GM06990 (cell line): ENCODE data around the gene DMRT1.

Experiments used
- DNase-seq: peaks from one replicate; pipeline ENCODE4 v3.0.0-alpha.2; 2011; ENCODE audit not compliant: insufficient read length; ENCODE audit errors: extremely low read depth
- H3K27me3 ChIP-seq: replicated peaks from 2 replicates; pipeline ENCODE4 v1.6.0; 2011; ENCODE audit warnings: low read length; ENCODE audit not compliant: control insufficient read depth, insufficient read depth
- H3K36me3 ChIP-seq: 2 replicates; pipeline ENCODE4 v1.5.1; 2011; ENCODE audit warnings: low read length; ENCODE audit not compliant: control insufficient read depth, insufficient read depth
- H3K4me3 ChIP-seq: replicated peaks from 2 replicates; pipeline ENCODE4 v1.5.1; 2011; ENCODE audit warnings: low read depth, mild to moderate bottlenecking, control low read depth, low read length
- TF ChIP-seq, protein P1 (sequence below): IDR thresholded peaks from 2 replicates; pipeline ENCODE4 v1.5.1; 2011; ENCODE audit warnings: low read length, control low read depth, mild to moderate bottlenecking, inconsistent platforms; ENCODE audit not compliant: insufficient read depth, poor library complexity, severe bottlenecking

Gene DMRT1

DNA sequence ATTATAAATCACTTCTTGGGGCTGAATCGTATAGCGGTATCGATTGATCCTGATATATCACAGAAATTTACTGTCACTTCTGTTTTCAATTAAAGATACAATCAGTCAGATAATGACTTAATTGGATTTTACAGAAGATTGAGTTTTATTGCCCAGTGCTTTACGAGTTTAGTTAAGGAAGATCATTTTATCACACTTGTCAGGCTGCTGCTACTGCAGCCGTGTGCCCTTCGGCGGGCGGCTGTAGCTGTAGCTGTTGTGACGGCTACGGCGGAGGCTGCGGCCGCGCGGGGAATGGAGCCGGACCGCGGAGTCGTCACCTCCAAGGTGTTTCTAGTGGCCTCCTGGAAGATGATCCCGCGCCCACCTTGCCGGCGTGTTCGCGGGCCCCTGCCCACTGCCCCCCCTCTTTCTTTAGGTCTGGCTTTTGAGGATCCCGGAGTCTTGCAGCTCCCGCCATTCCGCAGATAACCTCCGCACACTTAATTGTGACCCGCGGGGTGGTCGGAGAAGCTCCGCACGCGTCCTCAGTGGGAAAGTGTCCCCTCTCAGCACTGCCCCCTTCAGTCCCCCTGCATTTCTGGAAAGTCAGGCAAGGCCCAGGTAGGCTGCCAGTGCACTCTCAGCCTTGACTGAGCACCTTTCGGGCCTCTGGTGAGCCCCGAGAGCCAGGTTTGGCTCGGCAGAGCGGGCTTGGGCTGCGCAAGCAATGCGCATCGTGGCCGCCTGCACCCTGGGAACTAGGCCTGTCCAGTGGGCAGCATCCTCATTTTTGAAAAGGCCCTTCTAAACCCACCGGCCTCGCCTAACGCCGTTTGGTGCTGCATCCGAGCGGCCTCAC, 128.0 kb downstream of the DMRT1 start:
- no peak for DNase-seq
- H3K27me3 ChIP-seq, result peaks cover 4% of the 10 kb centered on the region
- no peak overlapping the region for H3K4me3 ChIP-seq
- TF ChIP-seq, protein P1, sequence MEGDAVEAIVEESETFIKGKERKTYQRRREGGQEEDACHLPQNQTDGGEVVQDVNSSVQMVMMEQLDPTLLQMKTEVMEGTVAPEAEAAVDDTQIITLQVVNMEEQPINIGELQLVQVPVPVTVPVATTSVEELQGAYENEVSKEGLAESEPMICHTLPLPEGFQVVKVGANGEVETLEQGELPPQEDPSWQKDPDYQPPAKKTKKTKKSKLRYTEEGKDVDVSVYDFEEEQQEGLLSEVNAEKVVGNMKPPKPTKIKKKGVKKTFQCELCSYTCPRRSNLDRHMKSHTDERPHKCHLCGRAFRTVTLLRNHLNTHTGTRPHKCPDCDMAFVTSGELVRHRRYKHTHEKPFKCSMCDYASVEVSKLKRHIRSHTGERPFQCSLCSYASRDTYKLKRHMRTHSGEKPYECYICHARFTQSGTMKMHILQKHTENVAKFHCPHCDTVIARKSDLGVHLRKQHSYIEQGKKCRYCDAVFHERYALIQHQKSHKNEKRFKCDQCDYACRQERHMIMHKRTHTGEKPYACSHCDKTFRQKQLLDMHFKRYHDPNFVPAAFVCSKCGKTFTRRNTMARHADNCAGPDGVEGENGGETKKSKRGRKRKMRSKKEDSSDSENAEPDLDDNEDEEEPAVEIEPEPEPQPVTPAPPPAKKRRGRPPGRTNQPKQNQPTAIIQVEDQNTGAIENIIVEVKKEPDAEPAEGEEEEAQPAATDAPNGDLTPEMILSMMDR, result no peak
- no peaks in the 10 kb centered on the region for H3K36me3 ChIP-seq

DNA sequence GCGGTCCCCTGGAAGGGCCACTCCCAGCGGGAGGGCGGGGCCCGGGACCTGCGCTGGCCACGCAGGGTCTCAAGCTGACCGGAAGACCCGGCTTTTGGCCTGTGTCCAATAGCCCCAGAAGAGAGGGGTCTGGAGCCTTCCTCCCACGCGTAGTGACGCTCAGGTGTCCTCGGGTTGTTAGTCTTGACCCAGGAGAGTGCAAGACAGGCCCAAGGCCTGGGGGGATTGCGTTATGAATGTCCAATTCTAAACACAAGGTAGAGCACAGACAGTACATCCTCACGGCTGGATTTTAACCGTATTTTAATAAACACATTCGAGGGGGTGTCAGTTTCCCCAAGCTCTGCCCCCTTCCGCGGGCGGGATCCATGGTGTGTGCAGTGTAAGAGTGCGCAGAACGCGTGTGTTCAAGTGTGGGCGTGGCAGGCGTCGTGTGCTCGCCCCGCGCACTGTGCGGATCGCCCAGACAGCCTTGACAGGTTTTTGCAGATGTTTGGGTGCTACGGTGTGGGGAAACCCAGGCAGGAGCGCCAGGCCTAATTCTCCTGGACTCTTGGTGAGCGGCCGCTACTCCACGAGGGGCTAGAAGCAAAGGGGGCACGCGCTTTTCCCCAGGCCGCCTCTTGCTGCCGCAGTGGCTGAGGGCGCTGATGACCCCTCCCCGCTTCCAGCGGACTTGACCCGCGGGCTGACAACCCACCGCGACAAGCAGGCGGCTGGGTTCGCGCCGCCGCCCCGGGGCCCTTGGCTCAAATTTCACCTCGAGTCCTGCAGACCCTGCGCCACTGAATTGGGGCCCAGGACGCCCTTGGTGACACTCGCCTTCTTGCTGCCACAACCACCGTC, 128.9 kb downstream of the DMRT1 start:
- no peaks in the 10 kb centered on the region for H3K36me3 ChIP-seq
- TF ChIP-seq, protein P1, result no peak
- H3K27me3 ChIP-seq, result peaks cover 8% of the 10 kb centered on the region
- DNase-seq, result no peak
- no peak overlapping the region for H3K4me3 ChIP-seq

DNA sequence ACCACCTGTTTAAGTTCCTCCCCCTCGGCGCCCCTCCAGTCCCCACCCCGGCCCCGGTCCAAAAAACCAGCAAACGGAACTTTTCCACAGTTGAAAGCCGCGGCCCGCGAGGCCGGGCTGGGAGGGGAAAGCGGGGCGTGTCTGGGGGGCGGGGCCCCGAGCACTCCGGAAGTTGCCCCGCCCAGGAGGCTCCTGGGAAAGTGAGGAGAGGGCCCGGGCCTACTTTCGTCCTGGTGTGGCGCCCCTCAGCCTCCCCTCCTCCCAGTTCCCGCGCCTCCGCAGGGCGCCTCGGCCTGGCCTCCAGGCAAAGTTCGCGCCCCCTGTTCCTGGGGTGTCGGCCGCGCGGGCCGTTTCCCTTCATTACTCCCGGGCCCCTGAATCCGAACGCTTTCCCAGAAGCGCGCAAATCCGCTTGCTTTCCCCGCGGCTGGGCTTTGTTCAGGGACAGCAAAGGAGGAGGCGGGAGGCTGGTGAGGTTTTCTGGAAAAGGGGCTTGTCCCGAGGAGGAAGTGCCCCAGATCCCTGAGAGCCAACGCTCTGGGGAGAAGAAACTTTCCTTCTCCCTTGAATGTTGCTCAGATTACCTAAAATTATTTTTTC, 130.5 kb downstream of the DMRT1 start:
- Histone ChIP-seq H3K4me3 (no peak overlapping the region), H3K27me3 (peaks cover 7% of the 10 kb centered on the region), H3K36me3 (no peaks in the 10 kb centered on the region)
- TF ChIP-seq, protein P1, result no peak
- DNase-seq, result no peak

DNA sequence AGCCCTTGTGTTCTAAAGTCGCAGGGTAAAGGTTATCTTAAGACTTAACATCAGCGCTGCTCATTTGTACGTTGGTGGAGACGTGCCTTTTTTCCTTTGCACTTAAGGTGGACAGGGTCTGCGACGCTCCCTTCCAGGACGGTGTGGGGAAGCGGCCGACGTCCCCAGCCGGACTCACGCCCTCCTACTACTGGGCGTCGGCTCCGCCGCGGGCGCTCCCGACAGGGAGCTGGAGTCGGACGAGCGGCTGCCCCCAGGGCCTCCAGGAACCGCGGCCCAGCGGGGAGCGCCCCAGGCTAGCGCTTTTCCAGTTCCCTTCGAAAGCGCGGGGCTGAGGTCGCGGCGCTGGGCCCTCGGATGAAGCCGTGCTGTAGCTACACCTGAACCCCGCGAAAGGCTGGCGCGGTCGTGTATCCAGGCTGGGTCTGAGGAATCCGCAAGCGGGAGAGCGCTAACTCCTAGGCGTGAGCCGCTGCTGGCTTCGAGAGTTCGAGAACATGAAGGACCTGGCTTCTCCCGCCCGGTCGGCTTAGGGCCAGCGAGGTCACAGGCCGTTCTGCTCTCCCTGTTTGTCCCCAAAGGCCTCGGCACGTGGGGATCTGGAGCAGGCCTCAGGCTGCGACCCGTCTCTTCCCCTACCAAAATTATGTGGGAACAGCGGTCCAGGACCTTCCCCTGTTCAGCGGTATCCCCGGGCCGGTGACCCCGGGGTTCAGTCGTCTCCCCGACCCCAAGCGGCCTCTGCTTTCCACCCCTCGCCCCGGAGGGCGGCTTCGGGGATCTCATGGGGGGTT, 131.2 kb downstream of the DMRT1 start:
- no peaks in the 10 kb centered on the region for H3K36me3 ChIP-seq
- TF ChIP-seq, protein P1, result no peak
- DNase-seq, result no peak
- no peak overlapping the region for H3K4me3 ChIP-seq
- peaks cover 7% of the 10 kb centered on the region for H3K27me3 ChIP-seq

DNA sequence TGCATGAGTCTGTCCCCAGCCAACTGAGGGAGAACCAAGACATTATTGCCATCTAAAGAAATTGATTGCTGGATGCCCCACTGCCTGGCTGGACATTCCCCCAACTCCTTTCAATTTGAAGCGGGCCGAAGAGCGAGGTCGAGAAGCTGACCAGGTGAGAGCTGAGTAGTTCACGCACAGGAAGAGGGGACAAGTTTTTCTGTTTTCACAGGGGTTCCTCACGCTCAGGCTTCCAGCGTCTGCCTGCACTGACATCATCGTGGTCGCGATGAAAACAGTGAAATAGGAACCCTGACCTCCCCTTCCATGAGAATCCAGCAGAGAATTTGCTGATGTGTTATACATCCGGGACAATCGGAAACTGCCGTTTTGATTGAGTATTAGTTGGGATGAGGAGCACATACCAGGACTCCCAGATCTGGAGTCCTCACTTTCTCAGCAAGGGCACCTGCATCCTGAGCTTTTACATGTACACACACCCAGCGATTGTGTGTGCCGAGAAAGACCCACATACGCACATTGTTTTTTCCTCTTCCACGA, 131.9 kb downstream of the DMRT1 start:
- TF ChIP-seq, protein P1, result no peak
- peaks cover 7% of the 10 kb centered on the region for H3K27me3 ChIP-seq
- H3K36me3 ChIP-seq, result no peaks in the 10 kb centered on the region
- H3K4me3 ChIP-seq, result no peak overlapping the region
- DNase-seq, result no peak
